Colonic mucosa (tissue), 4 donors: ENCODE measurements around the gene SUPT20H. TPM values are rescaled to one million over a fixed set of nuclear protein-coding genes. Genes with fewer than 3 reads are reported as not detected.

Experiments used
- DNase-seq: peaks from one replicate; pipeline ENCODE4 v3.0.0-alpha.2; 2020
- H3K27ac ChIP-seq: fragments of 200-600 bp; one replicate; pipeline ENCODE4 v1.8.0; 2021
- H3K27me3 ChIP-seq: fragments of 200-600 bp; one replicate; pipeline ENCODE4 v1.8.0; 2021
- H3K36me3 ChIP-seq: fragments of 200-600 bp; one replicate; pipeline ENCODE4 v1.8.0; 2021
- H3K4me1 ChIP-seq: fragments of 200-600 bp; one replicate; pipeline ENCODE4 v1.8.0; 2021; ENCODE audit warnings: mild to moderate bottlenecking
- H3K4me3 ChIP-seq: fragments of 200-600 bp; one replicate; pipeline ENCODE4 v1.8.0; 2021
- H3K9ac ChIP-seq, 2 donors: one replicate each; pipeline ENCODE4 v1.7.0; 2013; ENCODE audit warnings: control low read depth in 2 of 2, low read depth in 2 of 2, low read length in 2 of 2
- H3K9me3 ChIP-seq: fragments of 200-600 bp; one replicate; pipeline ENCODE4 v1.8.0; 2021
- intact Hi-C: fragments of 100-400 bp; cut with DNase I; formaldehyde crosslinking; loops from one replicate; pipeline ENCODE4 v1.14.1; 2022
- total RNA-seq, 2 donors: library from RNA; stranded (reverse); fragmentation: NEBNext Ultra II Directional in 1 of 2; extraction: Animal tissue kit (Norgen Biotek cat#: 25700) in 1 of 2; gene quantifications; one replicate each; pipeline ENCODE4 v1.2.1, GENCODE V29; 2021
- TF ChIP-seq, protein P1 (sequence below): fragments of 200-600 bp; IDR thresholded peaks from one replicate; pipeline ENCODE4 v1.8.0; 2022; ENCODE audit warnings: antibody characterized with exemption, mild to moderate bottlenecking
- donor health status: healthy.
- donor health status: DM: no; HTN: no; CAD: no.
- donor health status: DM: no; HTN: no; CAD: no.

SUPT20H gene
- total RNA-seq, 2 donors from 2014 or later: 40.5 to 42.2 TPM

GRCh38 chr13:36965767-36966166, 93.7 kb downstream of the SUPT20H start:
- H3K9me3 ChIP-seq: no peaks in the 10 kb centered on the region
- intact Hi-C loops: no loop called here
- H3K4me3 ChIP-seq: no peak overlapping the region
- H3K4me1 ChIP-seq: no peaks in the 10 kb centered on the region
- no peak for DNase-seq
- H3K27ac ChIP-seq: no peak overlapping the region
- no peaks in the 10 kb centered on the region for H3K27me3 ChIP-seq
- TF ChIP-seq, protein P1, sequence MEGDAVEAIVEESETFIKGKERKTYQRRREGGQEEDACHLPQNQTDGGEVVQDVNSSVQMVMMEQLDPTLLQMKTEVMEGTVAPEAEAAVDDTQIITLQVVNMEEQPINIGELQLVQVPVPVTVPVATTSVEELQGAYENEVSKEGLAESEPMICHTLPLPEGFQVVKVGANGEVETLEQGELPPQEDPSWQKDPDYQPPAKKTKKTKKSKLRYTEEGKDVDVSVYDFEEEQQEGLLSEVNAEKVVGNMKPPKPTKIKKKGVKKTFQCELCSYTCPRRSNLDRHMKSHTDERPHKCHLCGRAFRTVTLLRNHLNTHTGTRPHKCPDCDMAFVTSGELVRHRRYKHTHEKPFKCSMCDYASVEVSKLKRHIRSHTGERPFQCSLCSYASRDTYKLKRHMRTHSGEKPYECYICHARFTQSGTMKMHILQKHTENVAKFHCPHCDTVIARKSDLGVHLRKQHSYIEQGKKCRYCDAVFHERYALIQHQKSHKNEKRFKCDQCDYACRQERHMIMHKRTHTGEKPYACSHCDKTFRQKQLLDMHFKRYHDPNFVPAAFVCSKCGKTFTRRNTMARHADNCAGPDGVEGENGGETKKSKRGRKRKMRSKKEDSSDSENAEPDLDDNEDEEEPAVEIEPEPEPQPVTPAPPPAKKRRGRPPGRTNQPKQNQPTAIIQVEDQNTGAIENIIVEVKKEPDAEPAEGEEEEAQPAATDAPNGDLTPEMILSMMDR: no peak
- no peak overlapping the region for H3K9ac ChIP-seq
- H3K36me3 ChIP-seq: no peaks in the 10 kb centered on the region

DNA sequence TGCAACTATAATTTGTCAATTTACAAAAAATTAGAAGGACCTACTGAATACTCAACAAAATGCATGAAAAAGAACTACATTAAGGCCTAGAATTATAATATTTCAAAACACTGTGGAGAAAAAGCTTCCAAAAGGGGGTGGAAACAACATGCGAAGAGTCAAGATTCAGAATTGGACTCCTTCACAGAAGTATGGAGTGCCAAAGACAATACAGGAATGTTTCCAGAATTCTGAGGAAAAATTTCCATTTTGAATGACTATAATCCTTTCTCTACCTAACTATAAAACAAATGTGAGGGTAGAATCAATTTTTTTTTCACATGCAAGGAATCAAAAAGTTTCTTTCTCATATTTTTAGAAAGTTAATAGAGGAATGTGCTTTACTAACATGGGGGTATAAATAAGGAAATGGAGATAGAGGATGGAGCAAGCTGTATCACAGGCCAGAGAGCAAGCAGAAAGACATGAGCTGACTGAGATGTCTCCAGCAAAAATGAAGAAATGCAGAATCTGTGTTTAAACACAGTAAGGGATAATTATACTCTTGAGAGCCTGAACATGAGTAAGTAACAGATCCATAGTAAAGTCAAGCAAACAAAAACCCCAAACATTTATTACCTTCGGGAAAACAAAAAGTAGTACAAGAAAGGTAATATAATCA, 99.9 kb downstream of the SUPT20H start:
- Histone ChIP-seq H3K27me3 (no peaks in the 10 kb centered on the region), H3K36me3 (no peaks in the 10 kb centered on the region), H3K4me1 (no peaks in the 10 kb centered on the region), H3K27ac (no peak overlapping the region), H3K9me3 (no peaks in the 10 kb centered on the region), H3K4me3 (no peak overlapping the region), H3K9ac (no peak overlapping the region)
- intact Hi-C loops: no loop called here
- DNase-seq: no peak
- TF ChIP-seq, protein P1: no peak

Other genes with a start within 250 kb of the SUPT20H start
- 1 to 10 TPM; 2.4 to 3.0 TPM for gene RFXAP, start 240.5 kb downstream of the SUPT20H start, total RNA-seq
- 1 to 10 TPM; 6.5 to 7.8 TPM for gene SMAD9, start 139.4 kb downstream of the SUPT20H start, total RNA-seq
- 10 to 100 TPM; 37.2 to 39.5 TPM for gene ALG5, start 60.3 kb downstream of the SUPT20H start, total RNA-seq
- gene EXOSC8, start 58.9 kb downstream of the SUPT20H start, total RNA-seq: 10 to 100 TPM; 22.6 to 44.7 TPM
- gene CSNK1A1L, start 46.0 kb upstream of the SUPT20H start, total RNA-seq: not detected